Natural killer cell (primary cell): Measurements from ENCODE around the gene ADH4. TPM values are rescaled to one million over a fixed set of nuclear protein-coding genes. Genes with fewer than 3 reads are reported as not detected.

Experiments
- ATAC-seq, 3 donors: fragments of 150-1000 bp in 2 of 3; fragments of 200-7000 bp in 1 of 3; cut with Tn5 transposase; 1 replicate in 1 of 3; 2 replicates in 2 of 3; pipeline ENCODE4 v1.10.0; 2021; ENCODE audit warnings: mild to moderate bottlenecking in 2 of 3, moderate library complexity in 2 of 3
- DNase-seq, 2 donors: peaks; one replicate each; pipeline versions ENCODE4 v3.0.0 to v3.0.0-alpha.2; 2013 to 2021; ENCODE audit warnings: mixed read lengths in 1 of 2
- H3K27ac ChIP-seq: one replicate; pipeline ENCODE4 v1.5.1; 2013; ENCODE audit warnings: mild to moderate bottlenecking, low read length
- H3K27me3 ChIP-seq: one replicate; pipeline ENCODE4 v1.6.1; 2013; ENCODE audit warnings: low read length; ENCODE audit not compliant: control insufficient read depth, insufficient read depth
- H3K36me3 ChIP-seq: one replicate; pipeline ENCODE4 v1.6.1; 2013; ENCODE audit warnings: low read length; ENCODE audit not compliant: control insufficient read depth, insufficient read depth
- H3K4me1 ChIP-seq: one replicate; pipeline ENCODE4 v1.6.1; 2013; ENCODE audit warnings: low read length; ENCODE audit not compliant: control insufficient read depth, insufficient read depth
- H3K4me3 ChIP-seq: one replicate; pipeline ENCODE4 v1.5.1; 2013; ENCODE audit warnings: low read length
- H3K9me3 ChIP-seq: one replicate; pipeline ENCODE4 v1.6.1; 2013; ENCODE audit warnings: low read length; ENCODE audit not compliant: control insufficient read depth, insufficient read depth
- H3K27ac Mint-ChIP-seq, 2 donors: one replicate each; pipeline ENCODE4 v1.8.0; 2022; ENCODE audit warnings: mild to moderate bottlenecking in 2 of 2, mixed read lengths in 2 of 2, moderate library complexity in 1 of 2
- H3K27me3 Mint-ChIP-seq, 2 donors: one replicate each; pipeline ENCODE4 v1.8.0; 2022; ENCODE audit warnings: low read depth in 2 of 2, mixed read lengths in 2 of 2
- H3K36me3 Mint-ChIP-seq: one replicate; pipeline ENCODE4 v1.8.0; 2022; ENCODE audit warnings: mixed read lengths
- H3K4me1 Mint-ChIP-seq, 2 donors: one replicate each; pipeline ENCODE4 v1.8.0; 2022; ENCODE audit warnings: mixed read lengths in 2 of 2
- H3K4me3 Mint-ChIP-seq: one replicate; pipeline ENCODE4 v1.8.0; 2022; ENCODE audit warnings: mild to moderate bottlenecking, moderate library complexity, mixed read lengths
- H3K9me3 Mint-ChIP-seq, 2 donors: one replicate each; pipeline ENCODE4 v1.8.0; 2022; ENCODE audit warnings: mixed read lengths in 2 of 2
- WGBS: methylation state at CpG from one replicate; pipeline ENCODE4 v1.1.7; 2013; ENCODE audit warnings: missing lambda C conversion rate; ENCODE audit not compliant: insufficient coverage; 5-methylcytosine and 5-hydroxymethylcytosine counted together
- intact Hi-C: fragments of 100-400 bp; cut with micrococcal nuclease; formaldehyde crosslinking; loops from one replicate; pipeline ENCODE4 v1.14.2; 2022
- total RNA-seq, 4 donors: library from RNA; stranded (reverse); fragments of 120-200 nt in 1 of 4; gene quantifications; one replicate each; pipeline versions ENCODE4 v1.2.3 to v1.2.4, GENCODE V29; 2013 to 2022
- TF ChIP-seq, protein P1 (sequence below): fragments of 200-600 bp; IDR thresholded peaks from one replicate; pipeline ENCODE4 v1.8.0; 2022; ENCODE audit warnings: antibody characterized with exemption

The ADH4 gene
- total RNA-seq, 3 donors from 2014 or later (not counting 1 experiment from before 2014, with no cell fraction given) = not detected

DNA sequence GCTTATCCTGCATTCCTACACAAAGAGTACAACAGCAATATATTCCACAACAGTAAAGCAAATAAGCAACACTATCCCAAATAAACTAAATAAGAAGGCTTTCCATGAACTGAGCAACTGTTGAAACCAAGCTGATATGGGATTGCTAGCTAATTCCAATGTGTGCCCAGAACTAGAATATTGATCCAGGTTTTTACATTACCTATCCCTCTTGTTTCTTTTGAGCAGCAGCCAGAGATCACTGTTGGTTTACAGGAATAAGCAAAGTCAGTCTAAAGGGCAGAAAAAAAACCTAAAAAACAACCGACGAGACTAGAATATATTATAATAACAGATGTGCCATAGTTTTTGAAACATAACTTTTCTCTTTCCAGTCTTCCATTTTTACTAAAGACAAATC lies 22.4 kb upstream of the ADH4 start:
- no peaks in the 10 kb centered on the region for H3K27me3 ChIP-seq
- WGBS = no CpG with 5 or more reads among the region's 2 CpGs

DNA sequence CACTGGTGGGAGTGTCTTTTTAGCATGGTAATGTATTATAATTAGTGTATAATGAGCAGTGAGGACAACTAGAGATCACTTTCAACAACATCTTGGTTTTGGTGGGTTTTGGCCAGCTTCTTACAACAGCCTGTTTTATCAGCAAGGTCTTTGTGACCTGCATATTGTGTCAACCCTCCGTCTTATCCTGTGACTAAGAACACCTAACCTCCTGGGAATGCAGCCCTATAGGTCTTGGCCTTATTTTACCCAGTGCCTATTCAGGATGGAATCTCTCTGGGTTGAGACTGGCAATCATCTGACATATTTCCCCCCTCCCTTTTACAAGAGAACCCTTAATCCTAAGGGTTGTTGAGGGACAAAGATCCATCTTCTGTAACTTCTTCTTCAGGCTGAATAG lies 21.9 kb upstream of the ADH4 start:
- Histone ChIP-seq H3K4me3 (no peak overlapping the region), H3K27me3 (no peaks in the 10 kb centered on the region), H3K27ac (no peak overlapping the region), H3K9me3 (no peaks in the 10 kb centered on the region), H3K4me1 (no peaks in the 10 kb centered on the region), H3K36me3 (no peaks in the 10 kb centered on the region)
- ATAC-seq (no peak), DNase-seq (no peak)
- no peak overlapping the region for H3K4me3 Mint-ChIP-seq
- H3K4me1 Mint-ChIP-seq = no peaks in the 10 kb centered on the region
- H3K9me3 Mint-ChIP-seq = peaks cover 0 to 4% of the 10 kb centered on the region in 2 donors
- H3K27ac Mint-ChIP-seq = no peak overlapping the region
- TF ChIP-seq, protein P1, sequence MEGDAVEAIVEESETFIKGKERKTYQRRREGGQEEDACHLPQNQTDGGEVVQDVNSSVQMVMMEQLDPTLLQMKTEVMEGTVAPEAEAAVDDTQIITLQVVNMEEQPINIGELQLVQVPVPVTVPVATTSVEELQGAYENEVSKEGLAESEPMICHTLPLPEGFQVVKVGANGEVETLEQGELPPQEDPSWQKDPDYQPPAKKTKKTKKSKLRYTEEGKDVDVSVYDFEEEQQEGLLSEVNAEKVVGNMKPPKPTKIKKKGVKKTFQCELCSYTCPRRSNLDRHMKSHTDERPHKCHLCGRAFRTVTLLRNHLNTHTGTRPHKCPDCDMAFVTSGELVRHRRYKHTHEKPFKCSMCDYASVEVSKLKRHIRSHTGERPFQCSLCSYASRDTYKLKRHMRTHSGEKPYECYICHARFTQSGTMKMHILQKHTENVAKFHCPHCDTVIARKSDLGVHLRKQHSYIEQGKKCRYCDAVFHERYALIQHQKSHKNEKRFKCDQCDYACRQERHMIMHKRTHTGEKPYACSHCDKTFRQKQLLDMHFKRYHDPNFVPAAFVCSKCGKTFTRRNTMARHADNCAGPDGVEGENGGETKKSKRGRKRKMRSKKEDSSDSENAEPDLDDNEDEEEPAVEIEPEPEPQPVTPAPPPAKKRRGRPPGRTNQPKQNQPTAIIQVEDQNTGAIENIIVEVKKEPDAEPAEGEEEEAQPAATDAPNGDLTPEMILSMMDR = no peak
- 90% methylated on average over 1 of the region's 1 CpG for WGBS
- no peaks in the 10 kb centered on the region for H3K27me3 Mint-ChIP-seq
- no peaks in the 10 kb centered on the region for H3K36me3 Mint-ChIP-seq
- intact Hi-C loops = no loop called here

More for the DNA sequence above, 22.4 kb upstream of the ADH4 start:
- no peaks in the 10 kb centered on the region for H3K4me1 Mint-ChIP-seq
- no peak overlapping the region for H3K27ac Mint-ChIP-seq
- intact Hi-C loops = no loop called here
- Histone ChIP-seq H3K4me1 (no peaks in the 10 kb centered on the region), H3K36me3 (no peaks in the 10 kb centered on the region), H3K9me3 (no peaks in the 10 kb centered on the region), H3K27ac (no peak overlapping the region), H3K4me3 (no peak overlapping the region)
- DNase-seq (no peak), ATAC-seq (no peak)
- H3K9me3 Mint-ChIP-seq = peaks cover 0 to 4% of the 10 kb centered on the region in 2 donors
- H3K36me3 Mint-ChIP-seq = no peaks in the 10 kb centered on the region
- no peak overlapping the region for H3K4me3 Mint-ChIP-seq
- TF ChIP-seq, protein P1 = no peak
- no peaks in the 10 kb centered on the region for H3K27me3 Mint-ChIP-seq

DNA sequence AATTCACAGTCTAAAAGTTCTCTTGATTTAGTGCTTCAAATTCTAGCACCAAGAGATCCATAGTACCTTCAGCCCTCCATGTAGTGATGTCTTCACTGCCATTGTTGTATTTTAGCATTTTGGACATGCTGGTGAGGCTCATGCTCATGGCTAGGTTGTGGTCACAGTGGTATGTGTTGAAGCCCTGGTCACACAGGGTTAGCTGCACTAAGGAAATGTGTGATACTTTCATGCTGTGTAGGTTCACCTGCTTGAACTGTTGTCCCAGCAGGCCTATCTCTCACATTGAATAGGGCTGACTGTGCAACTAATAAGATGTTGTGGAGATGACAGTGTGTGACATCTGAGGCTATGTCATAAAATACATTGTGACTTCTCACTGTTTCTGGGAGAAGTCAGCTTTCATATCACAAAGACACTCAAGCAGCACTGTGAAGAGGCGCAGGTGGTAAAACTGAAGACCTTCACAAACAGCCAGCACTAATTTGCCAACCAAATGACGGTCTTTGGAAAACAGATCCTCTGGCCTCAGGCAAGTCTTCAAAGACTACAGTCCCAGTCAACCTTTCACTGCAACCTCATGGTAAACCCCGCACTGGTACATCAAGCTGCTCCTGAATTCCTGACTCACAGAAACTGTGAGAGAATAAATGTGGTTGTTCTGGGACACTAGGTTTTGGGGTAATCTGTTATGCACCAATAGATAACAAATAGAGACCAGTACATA lies 17.4 kb upstream of the ADH4 start:
- Mint-ChIP-seq H3K4me1 (no peaks in the 10 kb centered on the region), H3K27ac (no peak overlapping the region), H3K9me3 (peaks cover 0 to 2% of the 10 kb centered on the region in 2 donors), H3K4me3 (no peak overlapping the region), H3K27me3 (no peaks in the 10 kb centered on the region), H3K36me3 (no peaks in the 10 kb centered on the region)
- no peak for DNase-seq
- intact Hi-C loops = no loop called here
- Histone ChIP-seq H3K4me3 (no peak overlapping the region), H3K27ac (no peak overlapping the region), H3K4me1 (no peaks in the 10 kb centered on the region), H3K36me3 (no peaks in the 10 kb centered on the region), H3K9me3 (no peaks in the 10 kb centered on the region), H3K27me3 (no peaks in the 10 kb centered on the region)
- TF ChIP-seq, protein P1 = no peak
- 93% methylated on average over 2 of the region's 3 CpGs for WGBS
- ATAC-seq = no peak

DNA sequence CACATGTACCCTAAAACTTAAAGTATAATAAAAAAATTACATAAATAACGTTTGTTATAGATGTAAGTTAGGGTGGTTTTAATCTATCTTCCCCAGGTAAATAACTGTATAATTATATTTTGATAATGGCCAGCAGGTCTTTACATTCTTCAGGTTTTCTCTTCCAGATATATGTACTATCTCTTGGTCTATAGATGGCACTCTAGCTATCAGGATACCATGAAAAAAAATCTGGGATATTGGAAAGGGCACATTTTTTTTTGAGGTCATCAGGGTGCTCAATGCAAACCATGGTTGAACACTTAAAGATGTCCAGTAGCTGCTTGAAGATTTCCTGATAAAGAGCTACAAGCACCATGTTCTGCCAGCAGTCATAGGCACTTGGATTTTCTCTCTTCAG lies 15.6 kb upstream of the ADH4 start:
- H3K27ac ChIP-seq = no peak overlapping the region
- no peak overlapping the region for H3K4me3 ChIP-seq
- TF ChIP-seq, protein P1 = no peak
- H3K27me3 ChIP-seq = no peaks in the 10 kb centered on the region
- Mint-ChIP-seq H3K27ac (no peak overlapping the region), H3K9me3 (no peaks in the 10 kb centered on the region), H3K36me3 (no peaks in the 10 kb centered on the region), H3K4me3 (no peak overlapping the region), H3K27me3 (no peaks in the 10 kb centered on the region), H3K4me1 (no peaks in the 10 kb centered on the region)
- DNase-seq = no peak
- H3K4me1 ChIP-seq = no peaks in the 10 kb centered on the region
- ATAC-seq = no peak
- intact Hi-C loops = no loop called here
- no peaks in the 10 kb centered on the region for H3K36me3 ChIP-seq
- no peaks in the 10 kb centered on the region for H3K9me3 ChIP-seq
- WGBS = no CpG with 5 or more reads among the region's 1 CpG
